GM23248 (cell line): ENCODE measurements around the gene SLC12A1.

ENCODE experiments used
- EZH2 ChIP-seq: fragments of 200-600 bp; sonication (generic); IDR thresholded peaks from 2 replicates; pipeline ENCODE4 v1.6.1; 2018; ENCODE audit warnings: antibody characterized with exemption, mild to moderate bottlenecking; ENCODE audit not compliant: insufficient read depth, poor library complexity, severe bottlenecking
- EZH2phosphoT487 ChIP-seq: fragments of 200-600 bp; sonication (generic); IDR thresholded peaks from 2 replicates; pipeline ENCODE4 v1.6.1; 2018; ENCODE audit warnings: antibody characterized with exemption, moderate library complexity, mild to moderate bottlenecking, low read depth; ENCODE audit not compliant: insufficient read depth

DNA sequence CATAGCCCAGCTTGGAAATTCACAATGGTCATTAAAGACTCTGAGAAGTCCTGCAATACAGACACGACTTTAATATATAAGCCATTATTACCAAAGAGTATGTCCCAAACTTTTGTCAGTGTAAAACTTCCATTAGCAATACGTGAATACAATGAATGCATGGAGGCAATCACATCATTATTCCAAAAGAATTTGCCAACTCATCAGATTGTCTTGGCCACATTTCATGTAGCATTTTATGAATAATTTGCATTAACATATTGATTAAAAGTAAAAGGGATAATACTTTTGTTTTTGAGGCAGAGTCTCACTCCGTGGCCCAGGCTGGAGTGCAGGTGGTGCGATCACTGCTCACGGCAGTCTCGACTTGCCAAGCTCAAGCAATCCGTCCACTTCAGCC, 117.2 kb downstream of the SLC12A1 start:
- no peak for TF ChIP-seq EZH2
- TF ChIP-seq EZH2phosphoT487: no peak
